Hematopoietic multipotent progenitor cell treated with erythropoietin and hydrocortisone succinate and interleukin-3 and kit ligand, for 4 days (in vitro differentiated cells): ENCODE data around the gene TFF3.

Source experiments
- DNase-seq: peaks from one replicate; pipeline ENCODE4 v3.0.0-alpha.2; 2015

TFF3 gene, protein sequence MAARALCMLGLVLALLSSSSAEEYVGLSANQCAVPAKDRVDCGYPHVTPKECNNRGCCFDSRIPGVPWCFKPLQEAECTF

GRCh38 chr21:42315296-42315891, at the start of gene TFF3:
TSS of gene TFF3 (minus strand) at chr21:42315409. CDS start at chr21:42315374, 35 bp downstream.
- DNase-seq, result no peak

- DNase-seq, result peak; percentile 61
Measured at GRCh38 chr21:42364304-42364865, 49.2 kb upstream of the TFF3 start.

GRCh38 chr21:42363312-42363711, 48.1 kb upstream of the TFF3 start:
- DNase-seq, result no peak

DNA sequence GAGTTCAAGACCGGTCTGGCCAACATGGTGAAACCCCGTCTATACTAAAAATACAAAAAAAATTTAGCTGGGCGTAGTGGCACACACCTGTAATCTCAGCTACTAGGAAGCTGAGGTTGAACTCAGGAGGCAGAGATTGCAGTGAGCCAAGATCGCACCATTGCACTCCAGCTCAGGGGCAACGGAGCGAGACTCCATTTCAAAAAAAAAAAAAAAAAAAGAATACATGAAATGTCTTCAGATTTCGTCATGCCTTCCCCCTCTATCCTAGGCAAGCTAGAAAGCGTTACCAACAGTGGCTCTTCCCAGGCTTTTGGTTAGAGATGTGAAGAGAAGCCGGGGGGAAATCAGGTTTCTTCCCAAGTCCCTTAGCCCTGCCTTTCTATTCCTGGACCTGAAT, 47.5 kb upstream of the TFF3 start:
- DNase-seq, result no peak

DNA sequence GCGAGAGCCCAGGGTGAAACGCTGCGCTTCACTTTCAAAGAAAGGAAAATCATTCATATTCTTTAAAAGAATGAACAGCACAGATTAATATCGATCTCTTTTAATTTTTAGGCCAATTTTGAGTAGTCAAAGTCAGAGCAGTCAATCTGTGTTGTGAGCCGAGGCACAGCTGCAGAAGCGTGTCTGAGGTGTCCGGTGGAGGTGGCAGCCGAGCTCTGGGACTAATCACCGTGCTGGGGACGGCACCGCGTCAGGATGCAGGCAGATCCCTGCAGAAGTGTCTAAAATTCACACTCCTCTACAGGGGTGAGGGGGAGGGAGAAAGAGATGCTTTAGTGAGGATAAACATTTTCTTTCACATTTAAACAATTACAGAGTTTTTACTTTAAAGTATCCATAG, 47.0 kb upstream of the TFF3 start:
- DNase-seq, result no peak

GRCh38 chr21:42361286-42361685, 46.1 kb upstream of the TFF3 start:
- no peak for DNase-seq

DNA sequence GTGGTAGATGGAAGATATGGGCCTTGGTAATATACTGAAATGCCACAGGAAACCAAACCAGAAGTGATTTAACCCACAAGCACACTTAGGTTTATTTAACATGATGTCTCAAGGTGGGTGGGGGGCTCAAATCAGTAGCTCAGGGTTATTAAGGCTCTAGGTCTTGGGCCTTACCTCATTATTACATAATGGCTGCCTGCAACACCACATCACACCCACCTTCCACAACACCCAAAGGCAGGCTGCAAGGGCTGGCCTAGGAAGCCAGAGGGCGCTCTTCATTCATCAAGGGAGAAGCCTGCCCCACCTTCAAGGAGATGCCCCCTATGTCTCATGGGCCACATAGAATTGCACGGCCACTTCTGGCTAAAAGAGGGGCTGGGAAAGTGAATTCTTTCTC, 45.1 kb upstream of the TFF3 start:
- DNase-seq, result peak; percentile 46

DNA sequence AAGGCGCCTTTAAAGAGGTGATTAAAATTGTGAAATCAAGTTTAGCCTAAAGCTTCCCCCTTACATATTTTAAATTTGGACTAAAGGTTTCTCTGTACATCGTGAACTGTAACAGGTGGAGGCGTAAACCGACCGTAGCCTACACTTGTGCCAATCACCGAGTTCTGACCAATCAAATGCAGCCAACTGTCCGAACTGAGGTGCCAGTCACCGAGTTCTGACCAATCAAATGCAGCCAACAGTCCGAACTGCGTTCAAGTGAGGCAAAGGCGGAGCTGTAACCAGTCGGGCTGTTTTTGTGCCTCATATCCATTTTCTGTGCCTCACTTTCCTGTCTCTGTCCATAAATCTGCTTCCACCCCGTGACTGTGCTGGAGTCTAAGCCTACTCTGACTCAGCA, 43.7 kb upstream of the TFF3 start:
- no peak for DNase-seq

DNA sequence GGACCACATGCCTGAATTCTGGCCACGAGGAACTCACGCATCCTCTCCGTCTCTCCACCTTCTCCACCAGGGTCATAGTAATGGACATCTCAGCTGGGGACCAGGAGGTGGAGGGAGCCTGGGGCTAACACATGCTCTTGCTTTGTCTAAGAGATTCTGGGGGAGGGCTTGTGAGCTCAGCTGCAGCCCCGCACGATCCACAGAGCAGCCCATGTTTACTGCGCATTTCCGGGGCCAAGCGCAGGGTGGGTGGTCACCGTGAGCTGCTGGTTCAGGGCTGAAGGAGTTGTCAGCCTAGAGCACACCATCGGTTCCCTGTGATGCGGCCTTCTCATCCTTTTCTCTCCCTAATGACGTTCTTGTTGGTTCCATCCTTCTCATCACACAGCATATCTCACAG, 43.1 kb upstream of the TFF3 start:
- no peak for DNase-seq

DNA sequence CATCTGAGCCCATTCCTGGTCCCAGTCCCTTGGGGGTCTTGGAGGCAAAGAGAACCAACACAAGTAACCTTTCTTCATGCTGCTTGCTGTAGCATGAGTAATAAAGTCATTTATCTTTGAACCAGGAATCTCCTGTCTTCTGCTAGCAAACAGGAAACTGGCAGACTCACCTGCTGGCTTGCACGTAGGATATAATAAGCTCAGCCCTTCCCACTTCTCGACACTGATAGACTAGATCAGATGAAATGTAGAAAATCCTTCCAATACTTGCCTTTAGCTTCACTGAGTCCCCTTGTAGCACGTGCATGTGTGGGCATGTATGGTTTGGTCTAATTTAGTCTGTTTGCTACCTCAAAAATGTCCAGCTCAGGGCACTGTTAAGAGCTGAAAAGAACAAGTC, 42.1 kb upstream of the TFF3 start:
- DNase-seq, result no peak

DNA sequence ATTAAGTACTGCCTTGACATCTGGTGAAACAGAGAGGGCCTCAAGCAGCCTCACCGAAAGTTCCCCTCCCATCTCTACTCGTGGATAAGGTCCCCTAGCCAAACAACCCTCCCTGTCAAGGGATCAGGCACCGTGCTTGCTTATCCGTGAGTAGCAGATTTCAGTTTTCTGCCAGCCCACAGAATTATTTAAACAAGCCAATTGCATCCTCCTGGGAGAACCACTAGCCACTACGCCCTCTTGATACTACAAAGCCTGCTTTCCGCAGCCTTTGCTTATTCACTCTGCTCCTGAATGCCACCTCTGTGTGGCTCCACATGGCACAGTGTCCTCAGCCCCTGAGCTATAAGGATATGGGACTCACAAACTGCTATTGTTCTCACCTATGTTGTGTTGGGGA, 41.4 kb upstream of the TFF3 start:
- peak; percentile 50 for DNase-seq

DNA sequence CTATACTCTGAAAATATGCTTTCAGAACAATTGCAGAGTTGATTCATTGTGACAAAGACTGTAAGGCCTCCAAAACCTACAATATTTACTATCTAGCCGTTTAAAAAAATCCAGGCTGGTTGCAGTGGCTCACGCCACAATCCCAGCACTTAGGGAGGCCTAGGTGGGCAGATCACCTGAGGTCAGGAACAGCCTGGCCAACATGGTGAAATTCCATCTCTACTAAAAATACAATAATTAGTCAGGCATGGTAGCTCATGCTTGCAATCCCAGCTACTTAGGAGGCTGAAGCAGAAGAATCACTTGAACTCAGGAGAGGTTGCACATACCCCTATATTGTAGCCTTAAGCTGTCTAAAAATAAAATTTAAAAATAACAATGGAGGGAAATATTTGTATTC, 40.8 kb upstream of the TFF3 start:
- DNase-seq, result no peak

DNA sequence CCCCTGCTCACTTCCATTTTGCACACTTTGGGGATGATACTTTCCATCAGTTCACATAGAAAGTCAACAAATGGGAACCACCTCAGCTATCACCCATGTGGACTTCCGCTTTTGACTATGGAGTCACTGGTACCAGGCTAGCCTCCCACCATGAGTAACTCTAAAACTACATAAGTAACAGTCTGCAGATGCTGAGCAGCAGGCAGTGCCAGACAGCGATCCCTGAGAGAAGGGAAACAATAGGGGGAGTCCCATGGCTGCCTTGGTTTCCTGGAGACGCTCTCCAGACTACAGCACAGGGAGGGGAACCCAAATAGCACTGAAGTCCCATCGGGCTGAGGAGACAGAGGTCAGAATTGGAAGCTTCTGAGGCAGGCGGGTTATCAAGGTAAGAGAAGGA, 38.4 kb upstream of the TFF3 start:
- DNase-seq, result no peak

GRCh38 chr21:42352441-42353095, 37.4 kb upstream of the TFF3 start:
- no peak for DNase-seq

GRCh38 chr21:42351626-42352440, 36.6 kb upstream of the TFF3 start:
- no peak for DNase-seq

DNA sequence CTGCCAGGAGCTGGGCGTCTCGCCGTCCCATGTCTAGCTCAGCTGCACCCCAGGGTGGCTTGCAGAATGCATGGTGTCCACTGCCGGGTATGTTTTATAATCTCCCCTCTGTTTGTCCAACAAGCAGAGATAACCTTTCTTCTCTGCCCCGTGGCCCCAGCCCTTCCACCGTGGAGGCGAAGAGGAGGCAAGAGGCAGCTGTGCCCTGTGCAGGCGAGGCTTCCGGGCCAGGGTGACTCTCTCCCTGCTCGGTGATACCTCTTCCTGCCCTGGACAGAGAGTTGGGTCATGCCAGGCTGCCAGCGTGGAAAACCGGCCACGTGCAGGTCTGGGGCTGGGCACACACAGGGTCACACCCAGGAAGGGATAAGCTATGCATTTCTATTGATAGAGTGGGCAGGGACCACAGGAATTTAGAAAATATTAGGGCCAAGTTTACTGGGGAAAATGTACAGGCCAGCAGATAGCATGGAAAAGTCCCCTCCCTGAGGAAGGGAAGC, 35.8 kb upstream of the TFF3 start, which contains the start of gene TFF2:
Gene TFF2, minus strand, starts transcription at position 68 of the 500 bp plus-strand sequence. Its CDS starts 37 bp downstream, at position 31.
- DNase-seq, result no peak

GRCh38 chr21:42350318-42350910, 35.2 kb upstream of the TFF3 start:
- no peak for DNase-seq

- peak; percentile 76 for DNase-seq
Measured at GRCh38 chr21:42349420-42350317, 34.5 kb upstream of the TFF3 start.

- no peak for DNase-seq
Measured at GRCh38 chr21:42348762-42349161, 33.6 kb upstream of the TFF3 start.

DNA sequence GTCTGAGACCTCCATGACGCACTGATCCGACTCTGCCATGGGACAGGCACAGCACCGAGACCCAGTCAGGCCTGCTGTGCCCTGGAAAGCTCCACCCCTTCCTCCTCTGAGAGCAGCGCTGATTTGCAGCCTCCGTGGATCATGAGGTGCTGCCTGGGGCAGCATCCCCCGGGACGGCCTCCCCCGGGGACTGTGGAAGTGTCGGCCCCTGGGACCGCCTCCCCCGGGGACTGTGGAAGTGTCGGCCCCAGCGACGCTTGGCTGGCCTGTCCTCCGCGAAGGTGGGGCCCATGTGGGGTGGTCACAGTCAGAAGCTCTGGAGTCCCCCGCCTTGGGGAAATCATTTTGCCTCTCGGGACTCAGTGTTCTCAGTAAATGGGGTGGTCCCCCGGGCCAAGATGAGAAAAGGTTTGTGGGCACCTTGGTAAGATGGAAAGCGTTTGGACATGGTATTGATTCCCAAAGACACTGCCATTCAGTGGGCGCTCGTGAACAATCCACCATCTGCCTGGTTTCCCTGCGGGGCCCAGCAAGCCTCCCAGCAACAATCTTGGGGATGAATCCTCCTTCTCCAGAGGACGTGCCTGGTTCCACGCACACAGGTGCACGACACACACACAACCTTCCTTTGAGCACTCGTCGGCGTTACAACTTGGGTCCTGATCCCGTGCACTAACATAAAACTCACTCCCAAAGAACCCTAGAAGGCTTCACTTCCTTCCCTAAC, 32.6 kb upstream of the TFF3 start:
- no peak for DNase-seq
